Calu3 (cell line): ENCODE measurements around the gene BMERB1. TPM values are rescaled to one million over a fixed set of nuclear protein-coding genes. Genes with fewer than 3 reads are reported as not detected.
"Not testable (repeated sequence)": the region's sequence is repeated elsewhere in the genome, so short reads cannot be mapped to it uniquely, and the experiment has no call there.

Experiments used
- BruUV-seq: library from RNA; stranded (reverse); fragments of 400-500 nt; replicated peaks from 2 replicates; lab custom pipeline; 2021; lab: Mats Ljungman, UMichigan
- CTCF ChIA-PET: fragments of 300-600 bp; sonication (Branson Sonifier 250); formaldehyde crosslinking; loops from one replicate; lab custom pipeline; 2022; ENCODE audit warnings: antibody characterized with exemption; lab: Charles Lee
- DNase-seq: peaks from one replicate; pipeline ENCODE4 v3.0.0; 2022
- H3K27ac Mint-ChIP-seq: one replicate; pipeline ENCODE4 v1.8.0; 2022; ENCODE audit warnings: mixed read lengths; ENCODE audit not compliant: unreplicated experiment
- H3K27me3 Mint-ChIP-seq: one replicate; pipeline ENCODE4 v1.8.0; 2022; ENCODE audit warnings: mixed read lengths; ENCODE audit not compliant: unreplicated experiment
- H3K36me3 Mint-ChIP-seq: one replicate; pipeline ENCODE4 v1.8.0; 2022; ENCODE audit warnings: mild to moderate bottlenecking, moderate library complexity, mixed read lengths; ENCODE audit not compliant: insufficient read depth, unreplicated experiment
- H3K4me1 Mint-ChIP-seq: one replicate; pipeline ENCODE4 v1.8.0; 2022; ENCODE audit warnings: mild to moderate bottlenecking, low read depth, mixed read lengths; ENCODE audit not compliant: unreplicated experiment
- H3K4me3 Mint-ChIP-seq: one replicate; pipeline ENCODE4 v1.8.0; 2022; ENCODE audit warnings: mild to moderate bottlenecking, low read depth, moderate library complexity, mixed read lengths; ENCODE audit not compliant: unreplicated experiment
- H3K9me3 Mint-ChIP-seq: one replicate; pipeline ENCODE4 v1.8.0; 2022; ENCODE audit warnings: low read depth, mixed read lengths; ENCODE audit not compliant: unreplicated experiment
- CTCF ChIP-seq: fragments of 200-600 bp; IDR thresholded peaks from one replicate; pipeline ENCODE4 v1.8.0; 2022; ENCODE audit warnings: antibody characterized with exemption; ENCODE audit not compliant: unreplicated experiment
- intact Hi-C: fragments of 100-400 bp; cut with micrococcal nuclease; formaldehyde crosslinking; loops from one replicate; pipeline ENCODE4 v1.10.0; 2022; ENCODE audit not compliant: unreplicated experiment
- total RNA-seq: library from RNA; stranded (reverse); gene quantifications from 2 replicates; pipeline ENCODE4 v1.2.3, GENCODE V29; 2022

BMERB1 gene
- total RNA-seq, 1 experiment from 2014 or later = 3.0 TPM

- Mint-ChIP-seq H3K9me3 (no peaks in the 10 kb centered on the region), H3K4me1 (peaks cover 14% of the 10 kb centered on the region), H3K27me3 (no peaks in the 10 kb centered on the region), H3K36me3 (no peaks in the 10 kb centered on the region), H3K27ac (peak overlapping the region; percentile 13), H3K4me3 (no peak overlapping the region)
- CTCF ChIA-PET = interaction anchor here (0.6 kb wide), 1 partner anchor 125 kb away, joined by 3 read pairs; no protein-coding TSS in a partner anchor
- DNase-seq = no peak
- no TSS peak for BruUV-seq
- intact Hi-C loops = no loop called here
- TF ChIP-seq CTCF = no peak
Observed at GRCh38 chr16:15415511-15415985, 18.8 kb upstream of the BMERB1 start.

GRCh38 chr16:15417197-15417596, 17.2 kb upstream of the BMERB1 start:
- no peak for TF ChIP-seq CTCF
- H3K4me1 Mint-ChIP-seq = peaks cover 14% of the 10 kb centered on the region
- no peaks in the 10 kb centered on the region for H3K36me3 Mint-ChIP-seq
- DNase-seq = no peak
- CTCF ChIA-PET = interaction anchor here (0.6 kb wide), 1 partner anchor 11 kb away, joined by 4 read pairs; no protein-coding TSS in a partner anchor
- no peaks in the 10 kb centered on the region for H3K9me3 Mint-ChIP-seq
- H3K27me3 Mint-ChIP-seq = no peaks in the 10 kb centered on the region
- no peak overlapping the region for H3K27ac Mint-ChIP-seq
- H3K4me3 Mint-ChIP-seq = no peak overlapping the region
- intact Hi-C loops = no loop called here
- BruUV-seq = no TSS peak

GRCh38 chr16:15418206-15418605, 16.2 kb upstream of the BMERB1 start:
- Mint-ChIP-seq H3K36me3 (no peaks in the 10 kb centered on the region), H3K27me3 (no peaks in the 10 kb centered on the region), H3K4me1 (peaks cover 14% of the 10 kb centered on the region), H3K4me3 (no peak overlapping the region), H3K27ac (no peak overlapping the region), H3K9me3 (no peaks in the 10 kb centered on the region)
- CTCF ChIA-PET = no interaction called here
- TF ChIP-seq CTCF = no peak
- intact Hi-C loops = no loop called here
- DNase-seq = no peak
- no TSS peak for BruUV-seq

- BruUV-seq, CTCF ChIA-PET, H3K27me3 Mint-ChIP-seq, H3K4me1 Mint-ChIP-seq, H3K27ac Mint-ChIP-seq, H3K36me3 Mint-ChIP-seq, H3K4me3 Mint-ChIP-seq, H3K9me3 Mint-ChIP-seq, DNase-seq: not testable (repeated sequence)
- intact Hi-C loops = loop anchor here (10.0 kb wide), 1 partner anchor 283 kb away; no protein-coding TSS in a partner anchor
Observed at GRCh38 chr16:15421696-15422095, 12.7 kb upstream of the BMERB1 start.

GRCh38 chr16:15422222-15422621, 12.2 kb upstream of the BMERB1 start:
- no peak overlapping the region for H3K4me3 Mint-ChIP-seq
- H3K27me3 Mint-ChIP-seq = no peaks in the 10 kb centered on the region
- H3K9me3 Mint-ChIP-seq = no peaks in the 10 kb centered on the region
- H3K36me3 Mint-ChIP-seq = no peaks in the 10 kb centered on the region
- intact Hi-C loops = loop anchor here (10.0 kb wide), 1 partner anchor 283 kb away; no protein-coding TSS in a partner anchor
- CTCF ChIA-PET = interaction anchor here (0.6 kb wide), 1 partner anchor 36 kb away, joined by 3 read pairs; no protein-coding TSS in a partner anchor
- H3K27ac Mint-ChIP-seq = no peak overlapping the region
- no peak for DNase-seq
- BruUV-seq = no TSS peak
- no peak for TF ChIP-seq CTCF
- no peaks in the 10 kb centered on the region for H3K4me1 Mint-ChIP-seq
